Activated naive CD4-positive, alpha-beta T cell treated with anti-CD3 and anti-CD28 coated beads, Interleukin-2, amount 50 U/mL, for 72 hours (primary cell): ENCODE results near the gene CNTNAP2. TPM values are rescaled to one million over a fixed set of nuclear protein-coding genes. Genes with fewer than 3 reads are reported as not detected.

Experiments used
- ATAC-seq, 2 donors: fragments of 150-1000 bp; cut with Tn5 transposase; 2 replicates each; pipeline ENCODE4 v1.10.0; 2021; ENCODE audit warnings: mild to moderate bottlenecking in 2 of 2, moderate library complexity in 2 of 2
- DNase-seq, 2 donors: peaks; one replicate each; pipeline ENCODE4 v3.0.0; 2021 to 2022; ENCODE audit warnings: low spot score in 2 of 2
- H3K27ac Mint-ChIP-seq, 2 donors: one replicate each; pipeline ENCODE4 v1.8.0; 2022; ENCODE audit warnings: mild to moderate bottlenecking in 2 of 2, mixed read lengths in 2 of 2
- H3K36me3 Mint-ChIP-seq, 2 donors: one replicate each; pipeline ENCODE4 v1.8.0; 2022; ENCODE audit warnings: mixed read lengths in 2 of 2
- H3K9me3 Mint-ChIP-seq, 2 donors: one replicate each; pipeline ENCODE4 v1.8.0; 2022; ENCODE audit warnings: mixed read lengths in 2 of 2
- total RNA-seq, 2 donors: library from RNA; stranded (reverse); gene quantifications; one replicate each; pipeline ENCODE4 v1.2.3, GENCODE V29; 2022

CNTNAP2 gene
- total RNA-seq, 2 donors from 2014 or later: not detected

- Mint-ChIP-seq H3K27ac (no peak overlapping the region), H3K36me3 (no peaks in the 10 kb centered on the region), H3K9me3 (peaks cover 9 to 10% of the 10 kb centered on the region in 2 donors)
- DNase-seq (no peak), ATAC-seq (no peak)
Observed at GRCh38 chr7:147477526-147477925, 1360.9 kb downstream of the CNTNAP2 start.

- ATAC-seq (no peak), DNase-seq (no peak)
- no peaks in the 10 kb centered on the region for H3K36me3 Mint-ChIP-seq
- peaks cover 3 to 5% of the 10 kb centered on the region in 2 donors for H3K9me3 Mint-ChIP-seq
- no peak overlapping the region for H3K27ac Mint-ChIP-seq
Observed at GRCh38 chr7:147478796-147479195, 1362.2 kb downstream of the CNTNAP2 start.

- no peak for ATAC-seq
- H3K27ac Mint-ChIP-seq: no peak overlapping the region
- H3K9me3 Mint-ChIP-seq: peaks cover 3 to 20% of the 10 kb centered on the region in 2 donors
- no peaks in the 10 kb centered on the region for H3K36me3 Mint-ChIP-seq
- DNase-seq: no peak
Observed at GRCh38 chr7:147483634-147484292, 1367.2 kb downstream of the CNTNAP2 start.

DNA sequence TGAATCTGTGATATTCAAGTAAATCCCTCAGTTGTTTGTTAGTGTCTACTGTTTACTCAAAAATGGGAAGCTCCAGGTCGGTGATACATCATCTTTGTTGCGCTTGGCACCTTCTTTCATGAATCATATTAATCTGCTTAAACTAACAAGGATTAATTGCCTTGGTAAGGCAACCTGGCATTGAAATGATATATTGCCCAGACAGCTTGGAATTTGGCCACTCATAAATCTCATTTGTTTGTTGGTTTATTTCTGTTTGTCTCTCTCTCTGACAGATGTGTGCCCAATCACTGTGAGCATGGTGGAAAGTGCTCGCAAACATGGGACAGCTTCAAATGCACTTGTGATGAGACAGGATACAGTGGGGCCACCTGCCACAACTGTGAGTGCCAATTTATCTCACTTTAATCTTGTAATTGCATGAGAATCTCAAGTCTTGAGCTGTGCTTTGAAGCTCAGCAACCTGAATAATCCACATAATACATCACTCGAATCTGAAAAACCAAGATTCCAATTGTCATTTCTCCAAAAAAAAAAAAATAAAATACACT is 1369.1 kb downstream of the CNTNAP2 start:
- Mint-ChIP-seq H3K36me3 (no peaks in the 10 kb centered on the region), H3K9me3 (peaks cover 3 to 20% of the 10 kb centered on the region in 2 donors), H3K27ac (no peak overlapping the region)
- DNase-seq: no peak
- no peak for ATAC-seq

DNA sequence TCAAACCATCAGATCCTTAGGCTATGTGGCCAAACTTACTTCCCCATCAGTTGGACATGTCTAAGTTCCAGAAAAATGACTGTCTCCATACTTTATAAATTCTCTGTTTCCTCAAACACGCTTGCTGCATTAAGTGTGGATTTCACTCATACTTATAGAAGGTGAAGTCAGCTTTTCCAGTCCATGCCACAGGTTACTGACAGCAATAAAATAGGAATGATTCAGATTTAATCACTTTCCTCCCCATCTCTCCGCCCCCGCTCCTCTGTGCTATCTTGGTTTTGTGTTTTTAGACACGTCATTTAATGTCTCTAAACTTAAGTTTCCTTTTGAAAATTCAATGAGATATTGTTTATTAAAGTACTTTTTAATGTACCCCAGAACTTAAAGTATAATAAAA is 1376.0 kb downstream of the CNTNAP2 start:
- no peak for ATAC-seq
- Mint-ChIP-seq H3K36me3 (no peaks in the 10 kb centered on the region), H3K27ac (no peak overlapping the region), H3K9me3 (peaks cover 5 to 7% of the 10 kb centered on the region in 2 donors)
- DNase-seq: no peak

GRCh38 chr7:147496209-147496608 is 1379.6 kb downstream of the CNTNAP2 start:
- Mint-ChIP-seq H3K9me3 (peaks cover 3 to 8% of the 10 kb centered on the region in 2 donors), H3K36me3 (no peaks in the 10 kb centered on the region), H3K27ac (no peak overlapping the region)
- DNase-seq (no peak), ATAC-seq (no peak)

GRCh38 chr7:147497246-147497645 is 1380.6 kb downstream of the CNTNAP2 start:
- ATAC-seq: no peak
- no peaks in the 10 kb centered on the region for H3K36me3 Mint-ChIP-seq
- peaks cover 0 to 3% of the 10 kb centered on the region in 2 donors for H3K9me3 Mint-ChIP-seq
- H3K27ac Mint-ChIP-seq: no peak overlapping the region
- no peak for DNase-seq

- H3K27ac Mint-ChIP-seq: no peak overlapping the region
- H3K36me3 Mint-ChIP-seq: no peaks in the 10 kb centered on the region
- no peak for DNase-seq
- no peak for ATAC-seq
- H3K9me3 Mint-ChIP-seq: peaks cover 0 to 3% of the 10 kb centered on the region in 2 donors
Observed at GRCh38 chr7:147498081-147498480, 1381.5 kb downstream of the CNTNAP2 start.

DNA sequence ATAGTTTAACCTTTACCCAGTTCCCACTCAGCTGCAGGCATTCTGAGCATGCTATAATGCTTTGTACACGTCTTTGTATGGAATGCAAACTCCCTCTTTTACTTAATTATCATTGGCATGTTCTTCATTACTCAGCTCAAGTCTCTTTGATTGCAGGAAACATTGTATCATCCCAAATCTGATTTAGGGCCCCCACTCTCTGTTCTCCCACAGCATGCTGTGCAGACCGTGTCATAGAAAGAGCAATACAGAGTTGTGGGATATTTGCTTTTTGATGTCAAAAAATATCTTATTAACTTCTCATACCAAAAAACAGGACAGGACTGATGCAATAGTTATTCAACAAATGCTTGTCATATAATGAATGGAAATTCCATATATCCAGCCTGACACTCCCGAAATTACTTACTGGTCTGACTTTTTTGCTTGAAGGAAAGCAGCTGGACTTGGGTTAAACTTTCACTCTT is 1392.5 kb downstream of the CNTNAP2 start:
- Mint-ChIP-seq H3K36me3 (no peaks in the 10 kb centered on the region), H3K27ac (no peak overlapping the region), H3K9me3 (peaks cover 15 to 17% of the 10 kb centered on the region in 2 donors)
- ATAC-seq (no peak), DNase-seq (no peak)

DNA sequence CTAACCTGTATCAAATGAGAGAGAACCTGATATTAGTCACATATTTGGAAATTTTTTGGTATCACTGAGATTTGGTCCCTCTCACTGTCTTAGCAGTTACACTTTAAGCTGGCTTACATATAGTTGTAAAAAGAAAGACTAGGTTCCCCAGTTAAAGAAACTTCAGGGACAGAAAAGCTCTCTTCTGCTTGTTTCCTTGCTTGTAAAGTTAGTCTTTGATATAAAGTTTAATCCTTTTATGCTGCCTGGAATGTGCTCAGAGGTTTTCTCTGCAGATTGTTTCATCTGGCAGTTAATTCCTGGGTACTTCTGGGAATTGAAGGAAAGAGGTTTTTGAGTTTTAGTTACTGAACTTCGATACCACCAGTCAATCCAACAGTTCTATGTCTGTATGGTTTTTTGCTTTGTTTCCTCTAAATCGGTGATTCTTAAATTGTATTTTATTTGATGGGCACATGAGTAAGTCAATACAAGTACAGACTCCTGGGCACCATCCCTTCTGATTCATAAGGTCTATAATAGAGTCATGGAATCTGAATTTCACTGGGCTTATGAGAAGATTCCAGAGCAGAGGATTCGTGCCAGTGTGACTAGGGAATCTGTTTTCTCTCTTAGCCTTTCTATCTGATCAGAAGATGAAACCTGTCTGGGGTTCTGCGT is 1393.1 kb downstream of the CNTNAP2 start:
- H3K9me3 Mint-ChIP-seq: peaks cover 15 to 18% of the 10 kb centered on the region in 2 donors
- DNase-seq (no peak), ATAC-seq (no peak)
- no peak overlapping the region for H3K27ac Mint-ChIP-seq
- H3K36me3 Mint-ChIP-seq: no peaks in the 10 kb centered on the region

- DNase-seq (no peak), ATAC-seq (no peak)
- no peak overlapping the region for H3K27ac Mint-ChIP-seq
- peaks cover 15 to 22% of the 10 kb centered on the region in 2 donors for H3K9me3 Mint-ChIP-seq
- H3K36me3 Mint-ChIP-seq: no peaks in the 10 kb centered on the region
Observed at GRCh38 chr7:147510201-147510542, 1393.6 kb downstream of the CNTNAP2 start.

DNA sequence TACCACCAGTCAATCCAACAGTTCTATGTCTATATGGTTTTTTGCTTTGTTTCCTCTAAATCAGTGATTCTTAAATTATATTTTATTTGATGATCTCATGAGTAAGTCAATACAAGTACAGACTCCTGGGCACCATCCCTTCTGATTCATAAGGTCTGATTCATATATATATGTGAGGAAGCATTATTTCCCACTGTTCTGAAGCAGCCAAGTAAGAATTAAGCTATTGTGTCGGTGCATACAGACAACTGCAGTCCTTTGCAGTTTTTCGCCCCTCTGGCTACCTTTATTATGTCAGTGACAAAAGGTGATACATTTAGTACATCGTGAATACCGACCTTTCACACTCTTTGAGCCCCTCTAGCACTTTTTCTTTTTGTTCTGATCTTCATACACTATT is 1394.3 kb downstream of the CNTNAP2 start:
- H3K36me3 Mint-ChIP-seq: no peaks in the 10 kb centered on the region
- ATAC-seq (no peak), DNase-seq (no peak)
- H3K9me3 Mint-ChIP-seq: peaks cover 15 to 19% of the 10 kb centered on the region in 2 donors
- H3K27ac Mint-ChIP-seq: no peak overlapping the region

- ATAC-seq: no peak
- H3K36me3 Mint-ChIP-seq: no peaks in the 10 kb centered on the region
- H3K27ac Mint-ChIP-seq: no peak overlapping the region
Observed at GRCh38 chr7:147513451-147513850, 1396.8 kb downstream of the CNTNAP2 start.

GRCh38 chr7:147516391-147516790 is 1399.8 kb downstream of the CNTNAP2 start:
- Mint-ChIP-seq H3K36me3 (no peaks in the 10 kb centered on the region), H3K9me3 (peaks cover 0 to 16% of the 10 kb centered on the region in 2 donors), H3K27ac (no peak overlapping the region)
- ATAC-seq: no peak
- DNase-seq: no peak

More at GRCh38 chr7:147513451-147513850, 1396.8 kb downstream of the CNTNAP2 start:
- no peak for DNase-seq
- peaks cover 9 to 10% of the 10 kb centered on the region in 2 donors for H3K9me3 Mint-ChIP-seq

DNA sequence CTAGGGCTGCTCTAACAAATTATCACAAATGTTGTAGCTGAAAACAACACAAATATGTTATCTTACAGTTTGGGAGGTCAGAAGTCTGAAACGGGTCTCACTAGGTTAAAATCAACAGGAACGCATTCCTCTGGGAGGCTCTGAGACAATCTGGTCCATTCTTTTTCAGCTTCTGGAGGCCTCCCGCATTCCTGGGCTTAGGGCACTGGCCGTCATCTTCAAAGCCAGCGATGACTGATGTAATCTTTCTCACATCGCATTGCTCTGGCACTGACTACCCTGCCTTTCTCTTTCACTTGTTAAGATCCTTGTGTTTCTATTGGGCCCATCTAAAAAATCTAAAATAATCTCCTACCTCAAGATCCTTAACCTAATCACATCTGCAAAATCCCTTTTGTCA is 1402.5 kb downstream of the CNTNAP2 start:
- peaks cover 0 to 19% of the 10 kb centered on the region in 2 donors for H3K9me3 Mint-ChIP-seq
- no peaks in the 10 kb centered on the region for H3K36me3 Mint-ChIP-seq
- ATAC-seq (no peak), DNase-seq (no peak)
- no peak overlapping the region for H3K27ac Mint-ChIP-seq

DNA sequence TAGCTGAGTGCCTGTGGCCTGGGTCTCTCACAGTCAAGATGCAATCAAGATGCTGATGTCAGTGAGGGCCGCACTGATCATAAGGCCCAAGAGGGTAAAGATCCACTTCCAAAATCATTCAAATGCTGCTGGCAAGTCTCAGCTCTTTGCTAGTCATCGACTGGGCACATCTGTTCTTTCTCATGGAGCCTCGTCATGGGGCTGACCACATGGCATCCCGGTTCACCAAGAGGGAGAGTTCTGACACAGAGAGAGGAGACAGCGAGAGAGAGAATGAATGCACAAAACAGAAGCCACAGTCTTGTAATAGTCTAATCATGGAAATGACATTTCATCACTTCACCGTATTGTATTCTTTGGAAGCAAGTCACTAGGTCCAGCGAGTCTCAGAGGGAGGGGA is 1406.5 kb downstream of the CNTNAP2 start:
- peaks cover 0 to 12% of the 10 kb centered on the region in 2 donors for H3K9me3 Mint-ChIP-seq
- ATAC-seq (no peak), DNase-seq (no peak)
- no peak overlapping the region for H3K27ac Mint-ChIP-seq
- H3K36me3 Mint-ChIP-seq: no peaks in the 10 kb centered on the region

DNA sequence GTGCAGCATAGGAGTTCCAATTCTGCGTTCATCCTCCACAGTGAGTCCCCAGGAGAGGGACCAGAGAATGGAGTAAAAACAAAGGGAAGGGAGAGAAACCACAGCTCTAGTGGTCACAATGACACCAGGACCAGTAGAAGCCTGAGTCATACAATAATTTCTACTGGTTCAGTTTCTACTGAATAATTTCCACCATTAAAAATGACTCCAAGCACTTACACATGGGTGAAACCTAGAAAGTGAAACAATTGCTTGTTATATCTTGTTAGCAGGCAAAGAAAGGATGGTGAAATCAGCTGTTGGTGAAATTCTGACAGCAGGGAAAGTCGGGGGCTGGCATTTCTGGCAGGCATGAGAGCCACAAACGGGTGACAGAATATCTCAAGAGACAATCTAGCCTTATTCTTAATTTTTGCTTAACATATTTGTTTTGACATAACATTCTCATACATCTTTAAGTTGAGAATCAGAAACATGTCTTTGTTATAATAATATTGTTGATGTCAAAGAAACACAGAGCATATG is 1408.2 kb downstream of the CNTNAP2 start:
- Mint-ChIP-seq H3K36me3 (no peaks in the 10 kb centered on the region), H3K27ac (no peak overlapping the region), H3K9me3 (peaks cover 0 to 15% of the 10 kb centered on the region in 2 donors)
- DNase-seq: no peak
- no peak for ATAC-seq
